Hair follicular keratinocyte (primary cell): ENCODE results near the gene CAMLG. TPM values are rescaled to one million over a fixed set of nuclear protein-coding genes. Genes with fewer than 3 reads are reported as not detected.

Source experiments
- total RNA-seq: library from RNA; depleted of rRNA; stranded (reverse); fragments of >200 nt; gene quantifications from 2 replicates; pipeline ENCODE4 v1.2.3, GENCODE V29; 2015

Gene CAMLG
- 21.8 and 31.6 TPM in 2 replicates for total RNA-seq

DNA sequence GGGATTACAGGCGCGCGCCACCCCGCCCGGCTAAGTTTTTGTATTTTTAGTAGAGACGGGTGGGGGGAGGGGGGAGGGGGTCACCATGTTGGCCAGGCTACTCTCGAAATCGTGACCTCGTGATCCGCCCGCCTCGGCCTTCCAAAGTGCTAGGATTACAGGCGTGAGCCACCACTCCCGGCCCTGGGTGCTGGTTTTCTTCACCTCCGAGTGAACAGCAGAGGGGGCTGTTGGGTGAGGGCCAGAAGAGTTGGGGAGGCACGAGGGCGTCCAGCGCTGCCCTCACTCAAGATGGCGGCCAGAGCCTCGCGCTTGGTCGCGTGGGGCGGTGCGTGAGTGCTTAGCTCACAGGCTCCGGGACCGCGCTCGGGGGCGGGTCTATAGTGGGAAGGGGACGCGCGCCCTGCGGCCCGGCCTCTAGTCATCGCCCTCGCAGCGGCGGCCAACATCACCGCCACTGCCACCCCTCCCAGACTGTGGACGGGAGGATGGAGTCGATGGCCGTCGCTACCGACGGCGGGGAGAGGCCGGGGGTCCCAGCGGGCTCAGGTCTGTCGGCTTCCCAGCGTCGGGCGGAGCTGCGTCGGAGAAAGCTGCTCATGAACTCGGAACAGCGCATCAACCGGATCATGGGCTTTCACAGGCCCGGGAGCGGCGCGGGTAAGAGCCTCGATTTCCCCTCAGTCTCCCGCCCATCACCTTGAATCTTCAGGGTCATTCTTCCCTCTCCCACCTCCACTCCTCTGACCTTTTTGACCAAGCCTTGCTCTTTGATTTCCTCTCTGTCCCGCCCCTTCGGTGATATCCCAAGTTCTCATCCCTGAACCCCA lies at the start of gene CAMLG:
Gene CAMLG (plus strand): TSS at position 416 of the 830 bp plus-strand sequence. CDS start 73 bp downstream, at position 489.

DNA sequence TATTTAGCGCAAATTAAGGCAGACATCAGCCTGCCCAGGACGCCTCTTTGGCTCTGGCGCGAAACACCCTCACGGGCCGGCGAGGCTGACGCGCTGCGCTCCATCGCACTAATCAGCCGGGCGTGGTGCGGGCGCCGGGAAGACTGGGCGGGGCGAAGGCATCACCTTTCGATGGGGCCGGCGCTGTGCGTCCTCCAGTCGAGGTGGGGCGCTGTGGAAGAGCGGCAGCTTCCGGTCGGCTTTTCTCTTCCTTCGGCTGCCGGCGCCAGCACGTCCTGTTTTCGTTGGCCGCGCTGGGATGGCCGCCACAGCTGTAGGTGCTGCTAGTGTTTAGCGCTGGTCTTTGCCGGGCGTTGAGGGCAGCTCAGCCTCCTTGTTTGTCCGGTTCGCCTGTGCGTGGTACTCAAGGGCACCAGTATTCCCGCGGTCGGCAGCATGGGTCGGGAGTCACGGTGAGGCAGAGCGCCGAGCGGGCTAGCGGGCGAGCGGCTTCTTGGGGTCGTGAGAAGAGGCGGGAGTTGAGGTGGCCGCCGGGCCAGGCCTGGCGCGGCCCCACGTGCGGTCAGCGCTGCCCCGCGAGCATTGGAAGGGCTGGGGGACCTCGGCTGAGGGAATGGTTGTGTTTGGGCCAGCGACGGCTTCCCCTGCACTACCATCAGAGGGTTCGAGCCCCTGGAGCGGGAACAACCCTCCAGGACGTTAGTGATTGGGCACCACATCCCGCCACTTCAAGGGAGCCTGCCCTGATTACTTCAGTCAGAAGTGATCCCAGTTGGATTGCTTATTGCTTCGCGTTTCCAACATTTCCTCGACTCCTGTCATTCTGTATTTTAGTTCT lies 20.4 kb downstream of the CAMLG start, which contains the start of gene DDX46:
Gene DDX46 (plus strand): TSS at position 276 of the 838 bp plus-strand sequence. CDS start 160 bp downstream, at position 436.

Other genes with a start within 250 kb of the CAMLG start
- gene JADE2, start 212.9 kb upstream of the CAMLG start, total RNA-seq, result 30.4 and 39.2 TPM in 2 replicates
- gene SAR1B, start 105.7 kb upstream of the CAMLG start, total RNA-seq, result 27.9 and 30.7 TPM in 2 replicates
- gene SEC24A, start 89.8 kb upstream of the CAMLG start, total RNA-seq, result 9.5 and 11.2 TPM in 2 replicates
- 14.1 and 26.0 TPM in 2 replicates for gene DDX46, start 20.2 kb downstream of the CAMLG start, total RNA-seq
- 16.3 and 23.9 TPM in 2 replicates for gene C5orf24, start 107.4 kb downstream of the CAMLG start, total RNA-seq
- gene TXNDC15, start 135.8 kb downstream of the CAMLG start, total RNA-seq, result 23.8 and 46.8 TPM in 2 replicates
- gene PCBD2, start 166.6 kb downstream of the CAMLG start, total RNA-seq, result 4.2 and 4.3 TPM in 2 replicates
- not detected in 2 replicates for gene CATSPER3, start 229.4 kb downstream of the CAMLG start, total RNA-seq